HepG2 (cell line): Measurements from ENCODE around the gene PCDH10. TPM values are rescaled to one million over a fixed set of nuclear protein-coding genes. Genes with fewer than 3 reads are reported as not detected.

Experiments used
- ATAC-seq: fragments of 200-7000 bp; cut with Tn5 transposase; 3 replicates; pipeline ENCODE4 v1.9.1; 2020; ENCODE audit warnings: mild to moderate bottlenecking, moderate library complexity
- BruUV-seq: library from RNA; stranded (reverse); fragments of 400-500 nt; replicated peaks from 2 replicates; lab custom pipeline; 2021; lab: Mats Ljungman, UMichigan
- CTCF ChIA-PET: fragments of 300-600 bp; formaldehyde crosslinking; extraction: SDS; loops from one replicate; lab custom pipeline; 2021; ENCODE audit warnings: low total read pairs, inconsistent platforms, low intra/inter-chr PET ratio; lab: Yijun Ruan, JAX
- POLR2A ChIA-PET: fragments of 350-600 bp; sonication (Branson Sonifier 250); formaldehyde crosslinking; loops from one replicate; lab custom pipeline; 2020; ENCODE audit warnings: antibody characterized with exemption, inconsistent platforms; lab: Yijun Ruan, JAX
- DNase-seq: peaks from one replicate; pipeline ENCODE4 v3.0.0-alpha.2; 2015; ENCODE audit warnings: low spot score
- FAIRE-seq: peaks from 3 replicates; lab custom pipeline; 2011; peaks lifted over from hg19 to GRCh38; lab: Jason Lieb, UNC
- H2AFZ ChIP-seq: one replicate; pipeline ENCODE4 v1.6.1; 2011; ENCODE audit warnings: low read length, inconsistent platforms
- H3K27ac ChIP-seq: fragments of 300-600 bp; 3 replicates; pipeline ENCODE4 v1.8.0; 2011; ENCODE audit warnings: mixed run types, mild to moderate bottlenecking, mixed read lengths, low read length, inconsistent platforms; ENCODE audit not compliant: insufficient read depth; ENCODE audit errors: extremely low read length
- H3K27me3 ChIP-seq, 2 experiments: fragments of 200-600 bp in 1 of 2; 2 replicates in 1 of 2; 3 replicates in 1 of 2; pipeline versions ENCODE4 v1.6.0 to v1.8.0; 2011; ENCODE audit warnings: low read length in 2 of 2, mild to moderate bottlenecking in 2 of 2, moderate library complexity in 2 of 2, inconsistent platforms in 1 of 2; ENCODE audit not compliant: insufficient read depth in 2 of 2, control insufficient read depth in 1 of 2
- H3K36me3 ChIP-seq, 2 experiments: fragments of 200-600 bp in 1 of 2; replicated peaks in 1 of 2; 2 replicates in 1 of 2; 3 replicates in 1 of 2; pipeline versions ENCODE4 v1.5.1 to v1.8.0; 2011; ENCODE audit warnings: low read length in 2 of 2, inconsistent platforms in 1 of 2; ENCODE audit not compliant: insufficient read depth in 2 of 2, control insufficient read depth in 1 of 2
- H3K4me1 ChIP-seq: 2 replicates; pipeline ENCODE4 v1.5.1; 2012; ENCODE audit warnings: low read length, inconsistent platforms; ENCODE audit not compliant: insufficient read depth
- H3K4me2 ChIP-seq: 2 replicates; pipeline ENCODE4 v1.6.0; 2011; ENCODE audit warnings: low read depth, low read length, inconsistent platforms
- H3K4me3 ChIP-seq, 3 experiments: fragments of 200-600 bp in 1 of 3; sonication (generic), shearing (Covaris generic) in 1 of 3; replicated peaks in 1 of 3; 2 replicates each; pipeline ENCODE4 v1.5.1; 2011 to 2016; ENCODE audit warnings: low read length in 3 of 3, inconsistent platforms in 2 of 3, low read depth in 2 of 3, mild to moderate bottlenecking in 2 of 3, control low read depth in 1 of 3, mixed read lengths in 1 of 3; ENCODE audit not compliant: insufficient read depth in 1 of 3
- H3K79me2 ChIP-seq: one replicate; pipeline ENCODE4 v1.6.1; 2011; ENCODE audit warnings: low read length, inconsistent platforms; ENCODE audit not compliant: insufficient read depth
- H3K9ac ChIP-seq: 2 replicates; pipeline ENCODE4 v1.6.0; 2011; ENCODE audit warnings: mild to moderate bottlenecking, low read depth, low read length, inconsistent platforms; ENCODE audit not compliant: insufficient read depth
- H3K9me3 ChIP-seq: 2 replicates; pipeline ENCODE4 v1.5.1; 2012; ENCODE audit warnings: mild to moderate bottlenecking, low read length
- H4K20me1 ChIP-seq: 2 replicates; pipeline ENCODE4 v1.6.0; 2011; ENCODE audit warnings: inconsistent platforms, mild to moderate bottlenecking, low read length, moderate library complexity; ENCODE audit not compliant: insufficient read depth
- AGO2 ChIP-seq: fragments of 200-400 bp; formaldehyde crosslinking; optimal IDR thresholded peaks from 2 replicates; pipeline ENCODE3; 2017; ENCODE audit warnings: mild to moderate bottlenecking, low read depth, low read length, moderate library complexity
- AHR ChIP-seq: IDR thresholded peaks from 2 replicates; pipeline ENCODE4 v1.6.1; 2018; ENCODE audit warnings: missing genetic modification reagents, missing compliant biosample characterization
- BRCA1 ChIP-seq: sonication (generic); formaldehyde crosslinking; IDR thresholded peaks from 2 replicates; pipeline ENCODE4 v1.4.0; 2020; ENCODE audit warnings: missing genetic modification reagents
- EZH2 ChIP-seq: conservative IDR thresholded peaks from 2 replicates; pipeline ENCODE4 v1.6.1; 2012; ENCODE audit warnings: mild to moderate bottlenecking, low read depth, low read length, moderate library complexity
- GPN1 ChIP-seq: sonication (generic); formaldehyde crosslinking; IDR thresholded peaks from 2 replicates; pipeline ENCODE4 v1.5.1; 2020; ENCODE audit warnings: missing genetic modification reagents, borderline replicate concordance
- GTF2F1 ChIP-seq: fragments of 150-350 bp; IDR thresholded peaks from 2 replicates; pipeline ENCODE4 v1.6.1; 2014; ENCODE audit warnings: low read length
- JARID2 ChIP-seq: sonication (generic); formaldehyde crosslinking; IDR thresholded peaks from 2 replicates; pipeline ENCODE4 v1.8.1; 2023; ENCODE audit warnings: missing genetic modification reagents, inconsistent platforms; ENCODE audit not compliant: insufficient replicate concordance
- KLF13 ChIP-seq: sonication (generic); formaldehyde crosslinking; IDR thresholded peaks from 2 replicates; pipeline ENCODE4 v1.4.0; 2020; ENCODE audit warnings: mild to moderate bottlenecking, missing genetic modification reagents
- MAF1 ChIP-seq: sonication (generic); formaldehyde crosslinking; IDR thresholded peaks from 2 replicates; pipeline ENCODE4 v1.5.0; 2020; ENCODE audit warnings: missing genetic modification reagents, borderline replicate concordance
- ZNF253 ChIP-seq: sonication (generic); formaldehyde crosslinking; IDR thresholded peaks from 2 replicates; pipeline ENCODE4 v1.8.0; 2022; ENCODE audit warnings: mild to moderate bottlenecking, missing genetic modification reagents, borderline replicate concordance
- WGBS: methylation state at CpG from one replicate; pipeline ENCODE4 v1.1.6; 2017; ENCODE audit warnings: low lambda C conversion rate; 5-methylcytosine and 5-hydroxymethylcytosine counted together
- in situ Hi-C: cut with HindIII; loops from 2 replicates; pipeline ENCODE4 v1.10.0; 2017; ENCODE audit warnings: low pct_unique_long_range_greater_than_20kb; ENCODE audit not compliant: extremely low pct_ligation_motif_present
- intact Hi-C: fragments of 100-400 bp; cut with micrococcal nuclease; formaldehyde crosslinking; loops from one replicate; pipeline ENCODE4 v1.10.0; 2022; ENCODE audit not compliant: unreplicated experiment
- polyA plus RNA-seq, 8 experiments: library from polyadenylated mRNA; depleted of rRNA in 3 of 8; stranded (reverse) in 7 of 8; unstranded in 1 of 8; fragments of >200 nt; fragmentation: Illumina TruSeq in 4 of 8; extraction: Trizol in 4 of 8; gene quantifications; 2 replicates each; pipeline versions ENCODE4 v1.2.1 to v1.2.3, GENCODE V29; 2011 to 2016; ENCODE audit warnings: low read depth in 4 of 8, missing spikeins in 1 of 8, mixed read lengths in 1 of 8; ENCODE audit not compliant: insufficient read depth in 1 of 8
- total RNA-seq, 5 experiments: library from RNA; depleted of rRNA; stranded (reverse); fragments of >200 nt; fragmentation: Illumina TruSeq; extraction: Trizol; gene quantifications; 2 replicates each; pipeline ENCODE4 v1.2.3, GENCODE V29; 2016; ENCODE audit warnings: low read depth in 1 of 5
- TF ChIP-seq, protein P1 (sequence below): sonication (generic); formaldehyde crosslinking; IDR thresholded peaks from 2 replicates; pipeline ENCODE4 v1.4.0; 2020; ENCODE audit warnings: mild to moderate bottlenecking, missing genetic modification reagents
- TF ChIP-seq, protein P2 (sequence below): sonication (generic); formaldehyde crosslinking; IDR thresholded peaks from 2 replicates; pipeline ENCODE4 v1.8.0; 2022; ENCODE audit warnings: mild to moderate bottlenecking, missing genetic modification reagents
- TF ChIP-seq, protein P3 (sequence below): sonication (generic); formaldehyde crosslinking; IDR thresholded peaks from 2 replicates; pipeline ENCODE4 v1.8.1; 2023; ENCODE audit warnings: mild to moderate bottlenecking, missing genetic modification reagents, borderline replicate concordance

PCDH10 gene
- total and polyA plus RNA-seq, 2 of the 13 experiments (the other 11 are each of a cell fraction or from before 2014, with no cell fraction given): not detected

DNA sequence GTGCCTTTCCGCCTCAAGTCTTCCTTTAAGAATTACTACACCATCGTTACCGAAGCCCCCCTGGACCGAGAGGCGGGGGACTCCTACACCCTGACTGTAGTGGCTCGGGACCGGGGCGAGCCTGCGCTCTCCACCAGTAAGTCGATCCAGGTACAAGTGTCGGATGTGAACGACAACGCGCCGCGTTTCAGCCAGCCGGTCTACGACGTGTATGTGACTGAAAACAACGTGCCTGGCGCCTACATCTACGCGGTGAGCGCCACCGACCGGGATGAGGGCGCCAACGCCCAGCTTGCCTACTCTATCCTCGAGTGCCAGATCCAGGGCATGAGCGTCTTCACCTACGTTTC is 2.2 kb downstream of the PCDH10 start:
- Histone ChIP-seq H3K36me3 (no peaks in the 10 kb centered on the region), H3K9ac (no peak overlapping the region), H3K4me3 (no peak overlapping the region), H3K9me3 (no peaks in the 10 kb centered on the region), H4K20me1 (no peaks in the 10 kb centered on the region)
- FAIRE-seq: no peak
- DNase-seq: no peak
- no TSS peak for BruUV-seq
- no peak for ATAC-seq
- POLR2A ChIA-PET: no interaction called here
- TF ChIP-seq JARID2 (CRISPR knock-in tag): no peak
- TF ChIP-seq, protein P1, sequence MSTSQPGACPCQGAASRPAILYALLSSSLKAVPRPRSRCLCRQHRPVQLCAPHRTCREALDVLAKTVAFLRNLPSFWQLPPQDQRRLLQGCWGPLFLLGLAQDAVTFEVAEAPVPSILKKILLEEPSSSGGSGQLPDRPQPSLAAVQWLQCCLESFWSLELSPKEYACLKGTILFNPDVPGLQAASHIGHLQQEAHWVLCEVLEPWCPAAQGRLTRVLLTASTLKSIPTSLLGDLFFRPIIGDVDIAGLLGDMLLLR (CRISPR knock-in tag): no peak
- TF ChIP-seq, all 625 proteins: peak for 0
- peaks cover 0 to 8% of the 10 kb centered on the region in 2 experiments; a peak in 2 of 5 replicates for H3K27me3 ChIP-seq
- 95% methylated on average over 12 of the region's 31 CpGs for WGBS
- intact Hi-C loops (loop anchor here (10.0 kb wide), 1 partner anchor 923 kb away; no protein-coding TSS in a partner anchor), in situ Hi-C loops (no loop called here)
- no peak overlapping the region for H3K27ac ChIP-seq
- CTCF ChIA-PET: no interaction called here
- H2AFZ ChIP-seq: no peak overlapping the region
- no peaks in the 10 kb centered on the region for H3K4me1 ChIP-seq
- H3K79me2 ChIP-seq: no peaks in the 10 kb centered on the region
- H3K4me2 ChIP-seq: no peak overlapping the region

DNA sequence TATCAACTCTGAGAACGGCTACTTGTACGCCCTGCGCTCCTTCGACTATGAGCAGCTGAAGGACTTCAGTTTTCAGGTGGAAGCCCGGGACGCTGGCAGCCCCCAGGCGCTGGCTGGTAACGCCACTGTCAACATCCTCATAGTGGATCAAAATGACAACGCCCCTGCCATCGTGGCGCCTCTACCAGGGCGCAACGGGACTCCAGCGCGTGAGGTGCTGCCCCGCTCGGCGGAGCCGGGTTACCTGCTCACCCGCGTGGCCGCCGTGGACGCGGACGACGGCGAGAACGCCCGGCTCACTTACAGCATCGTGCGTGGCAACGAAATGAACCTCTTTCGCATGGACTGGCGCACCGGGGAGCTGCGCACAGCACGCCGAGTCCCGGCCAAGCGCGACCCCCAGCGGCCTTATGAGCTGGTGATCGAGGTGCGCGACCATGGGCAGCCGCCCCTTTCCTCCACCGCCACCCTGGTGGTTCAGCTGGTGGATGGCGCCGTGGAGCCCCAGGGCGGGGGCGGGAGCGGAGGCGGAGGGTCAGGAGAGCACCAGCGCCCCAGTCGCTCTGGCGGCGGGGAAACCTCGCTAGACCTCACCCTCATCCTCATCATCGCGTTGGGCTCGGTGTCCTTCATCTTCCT is 2.7 kb downstream of the PCDH10 start:
- no peak overlapping the region for H3K27ac ChIP-seq
- no peak overlapping the region for H3K4me3 ChIP-seq
- intact Hi-C loops: loop anchor here (10.0 kb wide), 1 partner anchor 923 kb away; no protein-coding TSS in a partner anchor
- CTCF ChIA-PET: no interaction called here
- no TSS peak for BruUV-seq
- ATAC-seq: no peak
- no peaks in the 10 kb centered on the region for H3K4me1 ChIP-seq
- H2AFZ ChIP-seq: no peak overlapping the region
- no peaks in the 10 kb centered on the region for H3K79me2 ChIP-seq
- no peak for DNase-seq
- 84% methylated on average over 35 of the region's 62 CpGs for WGBS
- H4K20me1 ChIP-seq: no peaks in the 10 kb centered on the region
- H3K4me2 ChIP-seq: no peak overlapping the region
- H3K9ac ChIP-seq: no peak overlapping the region
- FAIRE-seq: no peak
- H3K36me3 ChIP-seq: no peaks in the 10 kb centered on the region
- POLR2A ChIA-PET: no interaction called here
- TF ChIP-seq GTF2F1 (no peak), GPN1 (no peak), AGO2 (no peak), MAF1 (CRISPR knock-in tag) (no peak), KLF13 (CRISPR knock-in tag) (no peak), EZH2 (no peak), AHR (no peak), ZNF253 (CRISPR knock-in tag) (no peak), BRCA1 (CRISPR knock-in tag) (no peak)
- TF ChIP-seq, protein P2, sequence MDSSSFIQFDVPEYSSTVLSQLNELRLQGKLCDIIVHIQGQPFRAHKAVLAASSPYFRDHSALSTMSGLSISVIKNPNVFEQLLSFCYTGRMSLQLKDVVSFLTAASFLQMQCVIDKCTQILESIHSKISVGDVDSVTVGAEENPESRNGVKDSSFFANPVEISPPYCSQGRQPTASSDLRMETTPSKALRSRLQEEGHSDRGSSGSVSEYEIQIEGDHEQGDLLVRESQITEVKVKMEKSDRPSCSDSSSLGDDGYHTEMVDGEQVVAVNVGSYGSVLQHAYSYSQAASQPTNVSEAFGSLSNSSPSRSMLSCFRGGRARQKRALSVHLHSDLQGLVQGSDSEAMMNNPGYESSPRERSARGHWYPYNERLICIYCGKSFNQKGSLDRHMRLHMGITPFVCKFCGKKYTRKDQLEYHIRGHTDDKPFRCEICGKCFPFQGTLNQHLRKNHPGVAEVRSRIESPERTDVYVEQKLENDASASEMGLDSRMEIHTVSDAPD: no peak
- TF ChIP-seq, protein P3, sequence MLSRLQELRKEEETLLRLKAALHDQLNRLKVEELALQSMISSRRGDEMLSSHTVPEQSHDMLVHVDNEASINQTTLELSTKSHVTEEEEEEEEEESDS (CRISPR knock-in tag): no peak
- TF ChIP-seq, all 625 proteins: peak for 0
- in situ Hi-C loops: no loop called here
- Histone ChIP-seq H3K27me3 (peaks cover 0 to 8% of the 10 kb centered on the region in 2 experiments; a peak in 2 of 5 replicates), H3K9me3 (no peaks in the 10 kb centered on the region)
